Neutrophil (primary cell): Measurements from ENCODE around the gene ERICH6.

Experiments
- H3K27ac ChIP-seq: fragments of 200-600 bp; sonication (generic); 2 replicates; pipeline ENCODE4 v1.5.1; 2016; ENCODE audit warnings: mild to moderate bottlenecking, moderate library complexity
- H3K27me3 ChIP-seq: fragments of 200-600 bp; sonication (generic); 2 replicates; pipeline ENCODE4 v1.6.0; 2016; ENCODE audit warnings: mild to moderate bottlenecking
- H3K36me3 ChIP-seq: fragments of 200-600 bp; sonication (generic); 2 replicates; pipeline ENCODE4 v1.5.1; 2017
- H3K4me1 ChIP-seq, 2 experiments: fragments of 200-600 bp in 1 of 2; sonication (generic) in 1 of 2; 1 replicate in 1 of 2; 2 replicates in 1 of 2; pipeline versions ENCODE4 v1.5.1 to v1.6.1; 2013 to 2016; ENCODE audit warnings: low read depth in 1 of 2, low read length in 1 of 2, mild to moderate bottlenecking in 1 of 2, moderate library complexity in 1 of 2; ENCODE audit not compliant: control insufficient read depth in 1 of 2, insufficient read depth in 1 of 2
- H3K4me3 ChIP-seq, 2 experiments: fragments of 200-600 bp in 1 of 2; sonication (generic) in 1 of 2; 1 replicate in 1 of 2; 2 replicates in 1 of 2; pipeline ENCODE4 v1.5.1; 2013 to 2016; ENCODE audit warnings: low read depth in 1 of 2, low read length in 1 of 2, mild to moderate bottlenecking in 1 of 2, moderate library complexity in 1 of 2
- H3K9me3 ChIP-seq: fragments of 200-600 bp; sonication (generic); 2 replicates; pipeline ENCODE4 v1.5.1; 2016
- CTCF ChIP-seq: fragments of 200-600 bp; sonication (generic); IDR thresholded peaks from 2 replicates; pipeline ENCODE4 v1.5.1; 2016; ENCODE audit warnings: antibody characterized with exemption

Gene ERICH6

GRCh38 chr3:150734795-150735119 lies 31.0 kb upstream of the ERICH6 start:
- Histone ChIP-seq H3K4me1 (peaks cover 19 to 23% of the 10 kb centered on the region in 2 experiments), H3K27ac (no peak overlapping the region), H3K4me3 (no peak overlapping the region), H3K9me3 (no peaks in the 10 kb centered on the region), H3K36me3 (no peaks in the 10 kb centered on the region), H3K27me3 (no peaks in the 10 kb centered on the region)
- no peak for TF ChIP-seq CTCF

GRCh38 chr3:150733936-150734794 lies 30.4 kb upstream of the ERICH6 start:
- Histone ChIP-seq H3K27me3 (no peaks in the 10 kb centered on the region), H3K9me3 (no peaks in the 10 kb centered on the region), H3K36me3 (no peaks in the 10 kb centered on the region), H3K4me1 (peaks cover 18 to 19% of the 10 kb centered on the region in 2 experiments), H3K27ac (no peak overlapping the region), H3K4me3 (no peak overlapping the region)
- TF ChIP-seq CTCF: no peak

GRCh38 chr3:150733373-150733935 lies 29.7 kb upstream of the ERICH6 start:
- no peak for TF ChIP-seq CTCF
- Histone ChIP-seq H3K27me3 (no peaks in the 10 kb centered on the region), H3K9me3 (no peaks in the 10 kb centered on the region), H3K4me1 (peaks cover 11 to 12% of the 10 kb centered on the region in 2 experiments), H3K36me3 (no peaks in the 10 kb centered on the region), H3K4me3 (no peak overlapping the region), H3K27ac (no peak overlapping the region)

GRCh38 chr3:150729682-150730360 lies 26.1 kb upstream of the ERICH6 start:
- H3K36me3 ChIP-seq: no peaks in the 10 kb centered on the region
- no peaks in the 10 kb centered on the region for H3K27me3 ChIP-seq
- H3K4me3 ChIP-seq: no peak overlapping the region
- TF ChIP-seq CTCF: no peak
- H3K27ac ChIP-seq: no peak overlapping the region
- no peaks in the 10 kb centered on the region for H3K9me3 ChIP-seq
- H3K4me1 ChIP-seq: no peaks in the 10 kb centered on the region

GRCh38 chr3:150727653-150728502 lies 24.2 kb upstream of the ERICH6 start:
- no peaks in the 10 kb centered on the region for H3K27me3 ChIP-seq
- H3K4me3 ChIP-seq: no peak overlapping the region
- H3K36me3 ChIP-seq: no peaks in the 10 kb centered on the region
- no peaks in the 10 kb centered on the region for H3K9me3 ChIP-seq
- TF ChIP-seq CTCF: no peak
- no peaks in the 10 kb centered on the region for H3K4me1 ChIP-seq
- H3K27ac ChIP-seq: no peak overlapping the region
